Smooth muscle cell (in vitro differentiated cells): ENCODE data around the gene UMAD1. TPM values are rescaled to one million over a fixed set of nuclear protein-coding genes. Genes with fewer than 3 reads are reported as not detected.

Source experiments
- DNase-seq: peaks from one replicate; lab custom pipeline; 2025; ENCODE audit not compliant: unreplicated experiment; lab: John Stamatoyannopoulos, UW
- H2AFZ ChIP-seq: fragments of 200-600 bp; sonication (generic); 2 replicates; pipeline ENCODE4 v1.6.0; 2016; ENCODE audit warnings: antibody characterized with exemption, low read depth, mild to moderate bottlenecking
- H3F3A ChIP-seq: fragments of 200-600 bp; sonication (generic); 2 replicates; pipeline ENCODE4 v1.6.0; 2017; ENCODE audit warnings: antibody characterized with exemption, low read depth
- H3K27ac ChIP-seq: fragments of 200-600 bp; sonication (generic); 2 replicates; pipeline ENCODE4 v1.5.1; 2016; ENCODE audit warnings: low read depth, mild to moderate bottlenecking
- H3K27me3 ChIP-seq: fragments of 200-600 bp; sonication (generic); 2 replicates; pipeline ENCODE4 v1.6.1; 2016; ENCODE audit warnings: low read depth, mild to moderate bottlenecking
- H3K36me3 ChIP-seq: fragments of 200-600 bp; sonication (generic); 2 replicates; pipeline ENCODE4 v1.5.1; 2016; ENCODE audit warnings: low read depth
- H3K4me1 ChIP-seq: fragments of 200-600 bp; sonication (generic); 2 replicates; pipeline ENCODE4 v1.5.1; 2016; ENCODE audit warnings: low read depth
- H3K4me2 ChIP-seq: fragments of 200-600 bp; sonication (generic); 2 replicates; pipeline ENCODE4 v1.6.0; 2016; ENCODE audit warnings: mild to moderate bottlenecking
- H3K4me3 ChIP-seq: fragments of 200-600 bp; sonication (generic); 2 replicates; pipeline ENCODE4 v1.5.1; 2016; ENCODE audit warnings: mild to moderate bottlenecking
- H3K79me2 ChIP-seq: fragments of 200-600 bp; sonication (generic); 2 replicates; pipeline ENCODE4 v1.6.0; 2016; ENCODE audit warnings: low read depth, mild to moderate bottlenecking
- H3K9ac ChIP-seq: fragments of 200-600 bp; sonication (generic); 2 replicates; pipeline ENCODE4 v1.6.0; 2016; ENCODE audit warnings: low read depth
- H3K9me3 ChIP-seq: fragments of 200-600 bp; sonication (generic); replicated peaks from 2 replicates; pipeline ENCODE4 v1.5.1; 2016; ENCODE audit warnings: low read depth
- H4K20me1 ChIP-seq: fragments of 200-600 bp; sonication (generic); 2 replicates; pipeline ENCODE4 v1.6.0; 2016; ENCODE audit warnings: low read depth
- whole genome bisulfite sequencing: methylation state at CpG from one replicate; pipeline ENCODE4 v1.1.7; 2016; ENCODE audit warnings: low lambda C conversion rate; 5-methylcytosine and 5-hydroxymethylcytosine counted together
- polyA plus RNA-seq: library from polyadenylated mRNA; unstranded; fragments of >200 nt; fragmentation: Nextera tagmentation; extraction: Ambion mirVana; gene quantifications from 2 replicates; pipeline ENCODE4 v1.2.1, GENCODE V29; 2016
- total RNA-seq: library from RNA; depleted of rRNA; stranded (reverse); fragments of >200 nt; gene quantifications from 2 replicates; pipeline ENCODE4 v1.2.3, GENCODE V29; 2014
- TF ChIP-seq, protein P1 (sequence below): fragments of 200-600 bp; sonication (generic); IDR thresholded peaks from 2 replicates; pipeline ENCODE4 v1.5.1; 2017; ENCODE audit warnings: borderline replicate concordance, mild to moderate bottlenecking, antibody characterized with exemption; ENCODE audit not compliant: insufficient read depth, poor library complexity, severe bottlenecking

UMAD1 gene
- total and polyA plus RNA-seq, 2 experiments from 2014 or later: 13.7 to 24.3 TPM

DNA sequence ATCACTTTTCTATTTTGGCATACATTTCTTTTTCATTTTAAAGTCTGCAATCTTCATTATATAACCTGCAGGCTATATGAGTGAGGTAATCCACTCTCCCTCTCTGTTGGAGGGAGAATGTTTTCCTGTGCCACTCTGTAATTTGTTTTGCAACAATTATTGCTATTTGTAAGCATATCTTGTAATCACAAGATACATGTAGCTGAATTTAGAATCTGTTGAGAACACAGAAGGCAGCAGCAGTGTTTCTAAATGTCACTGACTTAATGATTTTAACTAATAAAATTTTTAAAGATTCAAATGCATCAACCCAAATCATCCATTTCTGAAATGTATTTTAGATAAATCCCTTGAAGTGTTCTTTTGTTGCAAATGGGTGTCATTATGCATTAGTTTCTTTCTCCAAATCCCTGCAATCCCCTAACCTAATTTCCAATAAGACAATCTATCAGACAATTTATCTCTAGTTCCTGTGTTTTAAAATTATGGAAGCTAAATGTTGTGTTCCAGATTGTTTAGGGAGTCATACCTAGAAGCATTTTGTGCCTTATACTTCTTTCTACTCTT, 19.8 kb upstream of the UMAD1 start:
- H3K27me3 ChIP-seq: no peaks in the 10 kb centered on the region
- DNase-seq: no peak
- H3K27ac ChIP-seq: no peak overlapping the region
- H3K9ac ChIP-seq: no peak overlapping the region
- no peaks in the 10 kb centered on the region for H4K20me1 ChIP-seq
- no peaks in the 10 kb centered on the region for H3K9me3 ChIP-seq
- no peak overlapping the region for H3K4me3 ChIP-seq
- TF ChIP-seq, protein P1, sequence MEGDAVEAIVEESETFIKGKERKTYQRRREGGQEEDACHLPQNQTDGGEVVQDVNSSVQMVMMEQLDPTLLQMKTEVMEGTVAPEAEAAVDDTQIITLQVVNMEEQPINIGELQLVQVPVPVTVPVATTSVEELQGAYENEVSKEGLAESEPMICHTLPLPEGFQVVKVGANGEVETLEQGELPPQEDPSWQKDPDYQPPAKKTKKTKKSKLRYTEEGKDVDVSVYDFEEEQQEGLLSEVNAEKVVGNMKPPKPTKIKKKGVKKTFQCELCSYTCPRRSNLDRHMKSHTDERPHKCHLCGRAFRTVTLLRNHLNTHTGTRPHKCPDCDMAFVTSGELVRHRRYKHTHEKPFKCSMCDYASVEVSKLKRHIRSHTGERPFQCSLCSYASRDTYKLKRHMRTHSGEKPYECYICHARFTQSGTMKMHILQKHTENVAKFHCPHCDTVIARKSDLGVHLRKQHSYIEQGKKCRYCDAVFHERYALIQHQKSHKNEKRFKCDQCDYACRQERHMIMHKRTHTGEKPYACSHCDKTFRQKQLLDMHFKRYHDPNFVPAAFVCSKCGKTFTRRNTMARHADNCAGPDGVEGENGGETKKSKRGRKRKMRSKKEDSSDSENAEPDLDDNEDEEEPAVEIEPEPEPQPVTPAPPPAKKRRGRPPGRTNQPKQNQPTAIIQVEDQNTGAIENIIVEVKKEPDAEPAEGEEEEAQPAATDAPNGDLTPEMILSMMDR: no peak
- H3F3A ChIP-seq: no peaks in the 10 kb centered on the region
- H3K79me2 ChIP-seq: no peaks in the 10 kb centered on the region
- H3K4me2 ChIP-seq: no peak overlapping the region
- no peak overlapping the region for H2AFZ ChIP-seq
- no peaks in the 10 kb centered on the region for H3K4me1 ChIP-seq
- H3K36me3 ChIP-seq: no peaks in the 10 kb centered on the region

DNA sequence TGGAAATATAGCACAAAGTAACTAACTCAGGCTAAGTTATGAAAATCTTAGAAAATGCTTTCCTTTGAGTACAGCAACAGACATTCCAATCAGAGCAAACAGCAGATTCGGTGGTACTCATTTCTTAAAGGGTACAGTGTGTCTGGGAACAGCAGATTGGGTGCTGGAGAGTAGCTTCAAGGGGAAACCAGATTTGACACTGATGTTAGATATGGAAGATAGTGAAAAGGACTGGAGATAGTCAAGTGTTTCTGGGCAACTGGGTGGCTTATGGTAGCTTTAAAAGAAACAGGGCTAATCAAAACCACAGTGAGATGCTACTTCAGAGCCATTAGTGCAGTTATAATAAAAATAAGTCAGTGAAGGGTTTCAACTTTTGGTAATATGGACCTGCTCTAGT, 12.1 kb upstream of the UMAD1 start:
- no peaks in the 10 kb centered on the region for H3K27me3 ChIP-seq
- H2AFZ ChIP-seq: no peak overlapping the region
- no peak overlapping the region for H3K4me3 ChIP-seq
- H3F3A ChIP-seq: no peaks in the 10 kb centered on the region
- no peak overlapping the region for H3K9ac ChIP-seq
- no peak for DNase-seq
- H3K9me3 ChIP-seq: no peaks in the 10 kb centered on the region
- 82% methylated on average over 1 of the region's 1 CpG for WGBS
- H3K4me2 ChIP-seq: no peak overlapping the region
- TF ChIP-seq, protein P1: no peak
- no peaks in the 10 kb centered on the region for H3K4me1 ChIP-seq
- H3K27ac ChIP-seq: no peak overlapping the region
- no peaks in the 10 kb centered on the region for H3K79me2 ChIP-seq
- H3K36me3 ChIP-seq: no peaks in the 10 kb centered on the region
- H4K20me1 ChIP-seq: no peaks in the 10 kb centered on the region

DNA sequence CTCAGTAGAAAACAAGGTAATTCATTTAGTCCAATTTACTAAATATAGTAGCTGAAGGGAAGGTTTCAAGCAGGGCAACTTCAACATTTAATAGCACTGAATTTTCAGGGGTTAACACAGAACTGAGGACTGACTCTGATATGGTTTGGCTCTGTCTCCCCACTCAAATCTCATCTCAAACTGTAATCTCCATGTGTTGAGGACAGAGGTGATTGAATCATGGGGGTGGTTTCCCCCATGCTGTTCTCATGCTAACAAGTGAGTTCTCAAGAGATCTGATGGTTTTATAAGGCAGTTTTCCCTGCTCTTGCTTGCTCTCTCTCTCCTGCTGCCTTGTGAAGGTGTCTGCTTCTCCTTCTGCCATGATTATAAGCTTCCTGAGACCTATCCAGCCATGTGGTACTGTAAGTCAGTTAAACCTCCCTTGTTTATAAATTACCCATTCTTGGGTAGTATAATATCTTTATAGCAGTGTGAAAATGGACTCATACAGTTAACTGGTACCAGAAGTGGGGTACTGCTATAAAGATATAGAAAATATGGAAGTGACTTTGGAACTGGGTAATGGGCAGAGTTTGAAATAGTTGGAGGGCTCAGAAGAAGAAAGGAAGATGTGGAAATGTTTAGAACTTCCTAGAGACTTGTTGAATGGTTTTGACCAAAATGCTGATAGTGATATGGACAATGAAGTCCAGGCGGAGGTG, 9.8 kb upstream of the UMAD1 start:
- Histone ChIP-seq H3F3A (no peaks in the 10 kb centered on the region), H4K20me1 (no peaks in the 10 kb centered on the region), H3K36me3 (no peaks in the 10 kb centered on the region), H2AFZ (no peak overlapping the region), H3K79me2 (no peaks in the 10 kb centered on the region), H3K4me1 (no peaks in the 10 kb centered on the region), H3K27me3 (no peaks in the 10 kb centered on the region), H3K9ac (no peak overlapping the region), H3K4me3 (no peak overlapping the region), H3K9me3 (no peaks in the 10 kb centered on the region), H3K4me2 (no peak overlapping the region), H3K27ac (no peak overlapping the region)
- DNase-seq: no peak
- TF ChIP-seq, protein P1: no peak
- 93% methylated on average over 1 of the region's 1 CpG for WGBS

DNA sequence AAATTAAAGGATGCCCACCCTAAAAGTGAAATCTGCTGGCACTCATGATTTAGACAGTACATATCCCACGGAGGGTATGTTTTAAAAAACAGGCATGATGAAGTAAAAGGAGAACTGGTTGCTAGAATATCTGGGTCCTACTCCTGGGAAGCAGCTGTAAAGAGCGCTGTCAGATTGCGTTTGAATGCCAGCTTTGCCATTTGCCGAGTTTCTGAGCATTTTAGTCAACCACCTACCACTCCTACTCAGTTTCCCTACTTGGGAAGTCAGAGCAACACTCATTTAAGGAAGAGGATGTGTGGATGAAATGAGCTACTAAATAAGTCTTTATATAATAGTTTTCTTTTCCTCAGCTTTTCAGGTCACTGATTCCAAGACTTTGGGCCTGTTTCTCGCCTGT, 1.1 kb upstream of the UMAD1 start:
- Histone ChIP-seq H4K20me1 (no peaks in the 10 kb centered on the region), H2AFZ (peak overlapping the region; percentile 92), H3K27me3 (no peaks in the 10 kb centered on the region), H3K4me1 (peaks cover 15% of the 10 kb centered on the region), H3K4me3 (peak overlapping the region; percentile 67), H3K4me2 (peak overlapping the region; percentile 90), H3K27ac (peak overlapping the region; percentile 52), H3K9me3 (no peaks in the 10 kb centered on the region), H3F3A (no peaks in the 10 kb centered on the region), H3K9ac (peak overlapping the region; percentile 66), H3K36me3 (no peaks in the 10 kb centered on the region), H3K79me2 (peaks cover 29% of the 10 kb centered on the region)
- no peak for DNase-seq
- 38% methylated on average over 5 of the region's 5 CpGs for WGBS
- TF ChIP-seq, protein P1: no peak
